ENCODE data around the gene OR6F1. TPM values are rescaled to one million over a fixed set of nuclear protein-coding genes. Genes with fewer than 3 reads are reported as not detected.

OR6F1 gene
- total RNA-seq, 1 experiment from 2014 or later, result not detected

DNA sequence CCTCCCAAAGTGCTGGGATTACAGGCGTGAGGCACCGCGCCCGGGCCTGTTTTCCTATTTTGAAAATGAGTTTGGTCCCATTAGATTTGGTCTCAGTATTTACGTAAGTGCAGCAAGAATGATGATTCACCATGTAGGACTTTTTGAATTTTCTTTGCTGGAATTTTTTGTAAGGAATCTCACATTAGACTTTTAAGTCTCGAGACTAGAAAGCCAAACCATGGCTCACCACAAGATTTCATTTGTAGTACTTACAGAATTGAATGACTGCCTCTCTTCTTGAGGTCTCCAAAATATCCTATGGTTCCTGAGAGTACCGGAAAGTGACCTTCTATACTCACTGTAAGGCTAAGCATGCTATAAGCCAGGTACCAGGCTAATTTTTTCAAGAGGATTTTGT is 31.2 kb upstream of the OR6F1 start:
- ChIA-PET RAD21 (ENCODE audit: low non-redundant PET in 1 of 2, low total read pairs in 2 of 2, uncharacterized antibody in 2 of 2, unreplicated experiment in 2 of 2) (no interaction called here), POLR2A (no interaction called here), CTCF (no interaction called here)
- Histone ChIP-seq H3K9me3 (ENCODE audit: control insufficient read depth in 1 of 2, insufficient read depth in 1 of 2, low read depth in 1 of 2, low read length in 2 of 2) (peaks cover 0 to 13% of the 10 kb centered on the region in 2 experiments; a peak in 2 of 4 replicates), H2AFZ (ENCODE audit: low read depth, low read length, poor library complexity, severe bottlenecking) (no peak overlapping the region), H3K36me3 (ENCODE audit: control insufficient read depth in 1 of 2, insufficient read depth in 2 of 2, low read length in 2 of 2) (no peaks in the 10 kb centered on the region), H3K9ac (ENCODE audit: low read length) (no peak overlapping the region), H3K79me2 (ENCODE audit: insufficient read depth, low read length) (no peaks in the 10 kb centered on the region), H3K4me3 (replicated peaks in 1 of 2; ENCODE audit: low read depth in 1 of 2, low read length in 2 of 2) (no peak overlapping the region), H3K27me3 (ENCODE audit: insufficient read depth, low read length) (no peaks in the 10 kb centered on the region), H3K4me2 (ENCODE audit: low read length) (no peak overlapping the region), H3K27ac (ENCODE audit: low read depth, low read length) (no peak overlapping the region), H3K4me1 (ENCODE audit: control insufficient read depth in 1 of 2, insufficient read depth in 2 of 2, low read length in 2 of 2) (no peaks in the 10 kb centered on the region), H4K20me1 (ENCODE audit: insufficient read depth) (no peaks in the 10 kb centered on the region), H3K9me2 (ENCODE audit: insufficient read depth) (no peaks in the 10 kb centered on the region)
- ATAC-seq, result no peak
- TF ChIP-seq, protein P1, sequence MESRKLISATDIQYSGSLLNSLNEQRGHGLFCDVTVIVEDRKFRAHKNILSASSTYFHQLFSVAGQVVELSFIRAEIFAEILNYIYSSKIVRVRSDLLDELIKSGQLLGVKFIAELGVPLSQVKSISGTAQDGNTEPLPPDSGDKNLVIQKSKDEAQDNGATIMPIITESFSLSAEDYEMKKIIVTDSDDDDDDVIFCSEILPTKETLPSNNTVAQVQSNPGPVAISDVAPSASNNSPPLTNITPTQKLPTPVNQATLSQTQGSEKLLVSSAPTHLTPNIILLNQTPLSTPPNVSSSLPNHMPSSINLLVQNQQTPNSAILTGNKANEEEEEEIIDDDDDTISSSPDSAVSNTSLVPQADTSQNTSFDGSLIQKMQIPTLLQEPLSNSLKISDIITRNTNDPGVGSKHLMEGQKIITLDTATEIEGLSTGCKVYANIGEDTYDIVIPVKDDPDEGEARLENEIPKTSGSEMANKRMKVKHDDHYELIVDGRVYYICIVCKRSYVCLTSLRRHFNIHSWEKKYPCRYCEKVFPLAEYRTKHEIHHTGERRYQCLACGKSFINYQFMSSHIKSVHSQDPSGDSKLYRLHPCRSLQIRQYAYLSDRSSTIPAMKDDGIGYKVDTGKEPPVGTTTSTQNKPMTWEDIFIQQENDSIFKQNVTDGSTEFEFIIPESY (IDR thresholded peaks at IDR 0.05; ENCODE audit: extremely low read depth, insufficient replicate concordance, low read length), result no peak
- TF ChIP-seq YY1 (IDR thresholded peaks at IDR 0.05; ENCODE audit: extremely low read depth, insufficient replicate concordance, low read depth, low read length) (no peak), SIN3A (IDR thresholded peaks at IDR 0.05; ENCODE audit: low read depth) (no peak), EGR1 (IDR thresholded peaks at IDR 0.05; ENCODE audit: low read depth) (no peak), RAD21 (IDR thresholded peaks at IDR 0.05; ENCODE audit: low read depth) (no peak), CBX3 (IDR thresholded peaks at IDR 0.05; ENCODE audit: low read depth) (no peak), CTCF (IDR thresholded peaks at IDR 0.05 in 2 of 3, conservative IDR thresholded peaks at IDR 0.05 in 1 of 3; ENCODE audit: borderline replicate concordance in 1 of 3, insufficient read depth in 1 of 3, low read depth in 2 of 3, low read length in 2 of 3) (no peak), JUND (IDR thresholded peaks at IDR 0.05) (no peak), FOSL1 (IDR thresholded peaks at IDR 0.05; ENCODE audit: low read depth) (no peak), POLR2A (IDR thresholded peaks at IDR 0.05; ENCODE audit: borderline replicate concordance, extremely low read depth, insufficient read depth, insufficient read length) (no peak), EZH2phosphoT487 (IDR thresholded peaks at IDR 0.05; ENCODE audit: borderline replicate concordance) (no peak), SP1 (IDR thresholded peaks at IDR 0.05; ENCODE audit: low read depth) (no peak), ZFX (IDR thresholded peaks at IDR 0.05) (no peak)
- TF ChIP-seq, protein P2, sequence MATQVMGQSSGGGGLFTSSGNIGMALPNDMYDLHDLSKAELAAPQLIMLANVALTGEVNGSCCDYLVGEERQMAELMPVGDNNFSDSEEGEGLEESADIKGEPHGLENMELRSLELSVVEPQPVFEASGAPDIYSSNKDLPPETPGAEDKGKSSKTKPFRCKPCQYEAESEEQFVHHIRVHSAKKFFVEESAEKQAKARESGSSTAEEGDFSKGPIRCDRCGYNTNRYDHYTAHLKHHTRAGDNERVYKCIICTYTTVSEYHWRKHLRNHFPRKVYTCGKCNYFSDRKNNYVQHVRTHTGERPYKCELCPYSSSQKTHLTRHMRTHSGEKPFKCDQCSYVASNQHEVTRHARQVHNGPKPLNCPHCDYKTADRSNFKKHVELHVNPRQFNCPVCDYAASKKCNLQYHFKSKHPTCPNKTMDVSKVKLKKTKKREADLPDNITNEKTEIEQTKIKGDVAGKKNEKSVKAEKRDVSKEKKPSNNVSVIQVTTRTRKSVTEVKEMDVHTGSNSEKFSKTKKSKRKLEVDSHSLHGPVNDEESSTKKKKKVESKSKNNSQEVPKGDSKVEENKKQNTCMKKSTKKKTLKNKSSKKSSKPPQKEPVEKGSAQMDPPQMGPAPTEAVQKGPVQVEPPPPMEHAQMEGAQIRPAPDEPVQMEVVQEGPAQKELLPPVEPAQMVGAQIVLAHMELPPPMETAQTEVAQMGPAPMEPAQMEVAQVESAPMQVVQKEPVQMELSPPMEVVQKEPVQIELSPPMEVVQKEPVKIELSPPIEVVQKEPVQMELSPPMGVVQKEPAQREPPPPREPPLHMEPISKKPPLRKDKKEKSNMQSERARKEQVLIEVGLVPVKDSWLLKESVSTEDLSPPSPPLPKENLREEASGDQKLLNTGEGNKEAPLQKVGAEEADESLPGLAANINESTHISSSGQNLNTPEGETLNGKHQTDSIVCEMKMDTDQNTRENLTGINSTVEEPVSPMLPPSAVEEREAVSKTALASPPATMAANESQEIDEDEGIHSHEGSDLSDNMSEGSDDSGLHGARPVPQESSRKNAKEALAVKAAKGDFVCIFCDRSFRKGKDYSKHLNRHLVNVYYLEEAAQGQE (IDR thresholded peaks at IDR 0.05; ENCODE audit: low read depth), result no peak
- BruUV-seq (replicated peaks), result no TSS peak
- no peak for DNase-seq (ENCODE audit: low read depth, low spot score)
- intact Hi-C loops (cut with micrococcal nuclease), result no loop called here

Data from HCT116 (cell line).